GM21529 (cell line): Measurements from ENCODE around the gene CYP2U1.
"Not testable (repeated sequence)": the region's sequence is repeated elsewhere in the genome, so short reads cannot be mapped to it uniquely, and the experiment has no call there.

Experiments used
- ATAC-seq: cut with Tn5 transposase; IDR thresholded peaks from one replicate; pipeline ENCODE4 v1.9.1; 2021; ENCODE audit not compliant: unreplicated experiment

CYP2U1 gene

DNA sequence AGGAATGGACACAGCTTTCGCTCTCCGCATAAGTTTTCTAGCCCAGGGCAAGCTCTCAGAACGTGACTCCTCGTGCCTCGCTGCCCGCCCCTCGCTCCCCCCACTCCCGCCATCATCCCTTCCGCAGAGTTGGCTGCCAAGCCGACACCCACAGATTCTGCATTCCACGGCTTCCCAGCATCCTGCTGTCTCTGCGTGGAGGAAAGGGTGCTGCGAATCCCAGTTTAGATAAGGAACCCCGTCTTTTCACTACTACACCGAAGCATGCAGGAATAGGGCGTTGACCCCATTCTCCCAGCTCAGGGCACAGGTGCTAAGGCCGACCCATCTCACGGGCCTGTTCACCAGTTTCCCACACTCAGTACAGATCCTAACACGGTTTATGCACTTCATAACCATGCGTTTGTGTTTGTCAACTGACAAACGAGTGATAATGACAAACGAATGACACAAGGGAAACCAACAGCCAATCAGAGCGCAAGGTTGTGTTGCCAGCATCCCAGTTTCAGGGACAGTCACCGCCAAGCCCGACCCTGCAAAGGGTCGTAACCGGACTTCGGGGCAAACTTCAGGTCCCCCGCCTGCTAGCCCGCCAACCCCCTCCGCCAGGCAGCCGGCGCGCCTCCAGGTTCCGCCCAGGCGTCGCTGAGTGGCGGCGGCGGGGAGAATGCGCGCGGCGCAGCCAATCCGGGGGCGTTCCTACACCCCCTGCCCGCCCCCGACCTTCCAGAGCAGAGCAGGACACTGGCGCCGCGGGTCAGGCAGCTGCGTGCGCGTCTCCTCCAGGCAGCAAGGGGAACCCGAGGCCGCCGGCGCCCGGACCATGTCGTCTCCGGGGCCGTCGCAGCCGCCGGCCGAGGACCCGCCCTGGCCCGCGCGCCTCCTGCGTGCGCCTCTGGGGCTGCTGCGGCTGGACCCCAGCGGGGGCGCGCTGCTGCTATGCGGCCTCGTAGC is at the start of gene CYP2U1:
Gene CYP2U1, plus strand, starts transcription at position 729 of the 954 bp plus-strand sequence. Its CDS starts 95 bp downstream, at position 824.
- peak; percentile 97 for ATAC-seq

DNA sequence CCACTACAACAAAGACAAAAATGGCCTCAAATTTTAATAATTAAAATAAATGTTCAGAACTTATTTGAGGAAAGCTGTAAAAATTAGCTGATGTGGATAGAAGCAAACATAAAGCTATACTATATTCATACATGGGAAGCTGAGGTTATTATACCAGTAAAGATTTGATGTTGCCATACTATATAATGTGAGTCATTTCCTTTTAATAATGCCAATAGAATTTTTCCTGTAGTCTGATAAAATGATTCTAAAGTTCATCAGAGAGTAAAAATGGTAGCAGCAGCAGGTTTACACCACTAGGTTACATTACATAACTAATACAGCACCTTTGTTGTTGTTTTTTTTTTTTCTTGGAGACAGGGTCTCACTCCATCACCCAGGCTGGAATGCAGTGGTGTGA is 45.5 kb upstream of the CYP2U1 start:
- no peak for ATAC-seq

DNA sequence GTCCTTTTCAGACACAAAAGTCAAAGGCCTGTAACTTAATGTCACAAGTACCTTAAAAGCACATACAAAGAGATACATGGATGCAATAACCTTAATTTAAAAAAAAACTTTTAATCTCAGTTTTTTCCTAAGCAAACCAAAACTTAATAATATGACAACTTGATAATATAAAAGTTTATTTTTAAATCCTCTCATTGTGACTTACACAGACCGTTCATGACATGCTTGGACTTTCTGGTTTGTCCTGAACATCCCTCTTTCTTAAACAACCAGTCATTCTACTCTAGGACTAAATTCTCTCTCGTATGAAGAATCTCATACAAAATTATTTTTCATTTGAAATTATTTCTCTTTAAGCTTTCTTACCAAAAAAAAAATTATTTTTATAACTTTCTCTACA is 43.1 kb upstream of the CYP2U1 start:
- no peak for ATAC-seq

DNA sequence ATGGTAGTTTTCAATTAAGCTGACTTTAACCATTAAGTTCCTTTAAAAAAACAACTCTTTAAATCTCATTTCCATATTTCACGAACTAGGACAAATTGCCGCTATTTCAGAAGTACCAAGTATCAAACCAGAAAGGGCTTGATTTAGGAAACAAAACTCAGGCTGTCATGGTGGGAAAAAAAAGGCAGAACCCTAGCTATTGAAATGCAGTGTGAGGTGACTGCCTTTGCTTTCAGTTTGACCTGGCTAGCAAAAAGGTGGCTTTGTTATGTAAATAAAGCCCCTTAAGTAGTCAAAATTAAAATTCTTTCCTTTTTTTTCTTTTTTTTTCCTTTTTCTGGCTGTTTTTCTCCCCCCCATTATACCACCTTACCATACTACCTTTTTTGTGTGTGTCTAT is 40.6 kb upstream of the CYP2U1 start:
- no peak for ATAC-seq

GRCh38 chr4:107891299-107891698 is 40.0 kb upstream of the CYP2U1 start:
- no peak for ATAC-seq

DNA sequence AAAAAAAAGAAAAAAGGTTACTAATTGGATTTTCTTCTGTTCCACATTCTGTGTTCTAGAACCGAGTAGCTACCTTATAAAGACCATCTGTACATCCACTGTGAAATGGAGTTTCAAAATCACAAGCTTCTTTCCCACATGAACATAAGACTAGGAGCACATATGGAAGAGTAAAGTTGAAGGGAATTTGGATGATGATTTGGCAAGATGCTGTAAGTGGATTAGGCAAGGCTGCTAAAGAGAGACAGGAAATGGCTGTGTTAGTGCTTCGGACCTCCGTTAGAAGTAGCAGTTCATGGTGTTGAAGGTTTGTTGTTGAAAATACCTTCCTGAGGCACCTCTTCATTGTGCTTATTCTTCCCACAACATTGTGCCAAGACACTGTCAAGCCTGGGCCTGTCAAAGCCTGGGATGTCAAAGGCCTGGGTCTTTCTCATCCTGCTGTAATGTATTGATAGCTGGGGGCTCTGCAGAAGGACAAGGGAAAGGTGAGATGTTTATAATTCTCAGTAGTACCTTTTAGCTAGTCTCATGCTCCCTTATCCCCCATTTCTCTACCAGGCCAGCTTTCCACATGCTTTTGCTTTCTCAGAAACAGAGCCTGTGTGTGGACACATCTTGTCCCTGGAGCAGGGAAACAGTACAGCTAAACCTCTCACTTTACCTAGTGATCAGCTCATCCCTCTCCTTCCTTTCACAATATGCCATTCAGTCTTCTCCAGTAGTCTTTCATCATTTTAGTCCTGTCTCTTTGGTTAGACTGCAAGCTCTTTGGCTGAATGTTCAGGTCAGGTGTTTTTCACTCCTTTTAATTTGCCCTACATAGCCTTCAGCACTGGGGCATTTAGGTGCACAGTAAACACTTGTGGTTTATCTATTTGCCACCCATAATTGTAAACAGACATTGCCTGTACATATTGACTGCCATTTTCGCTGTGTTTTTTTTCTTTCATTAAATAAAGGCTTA is 37.9 kb upstream of the CYP2U1 start:
- no peak for ATAC-seq

- ATAC-seq, result no peak
Measured at GRCh38 chr4:107894138-107894603, 37.2 kb upstream of the CYP2U1 start.

- no peak for ATAC-seq
Measured at GRCh38 chr4:107896158-107896645, 35.1 kb upstream of the CYP2U1 start.

DNA sequence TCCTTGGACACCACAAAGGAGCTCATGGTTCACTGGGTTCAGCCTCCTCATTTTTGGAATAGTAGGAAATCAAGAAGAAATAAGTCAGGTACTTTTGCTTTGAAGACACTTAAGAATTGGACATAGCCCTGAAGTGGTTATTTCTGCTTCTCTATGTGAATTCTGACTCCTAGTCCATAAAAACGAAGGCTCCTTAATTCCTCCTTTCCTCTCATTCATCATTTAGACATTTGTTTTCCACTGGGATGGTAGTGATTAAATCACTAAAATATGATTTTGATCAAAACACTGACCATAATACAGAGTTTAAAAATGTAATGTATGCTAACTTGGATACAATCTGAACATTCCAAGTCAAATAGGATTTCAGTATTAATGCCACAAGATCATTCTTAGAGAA is 34.7 kb upstream of the CYP2U1 start:
- ATAC-seq, result no peak

- no peak for ATAC-seq
Measured at GRCh38 chr4:107897823-107898222, 33.5 kb upstream of the CYP2U1 start.

GRCh38 chr4:107900067-107900466 is 31.3 kb upstream of the CYP2U1 start:
- ATAC-seq, result no peak

- no peak for ATAC-seq
Measured at GRCh38 chr4:107900508-107900907, 30.8 kb upstream of the CYP2U1 start.

- ATAC-seq, result no peak
Measured at GRCh38 chr4:107901213-107901934, 30.0 kb upstream of the CYP2U1 start.

GRCh38 chr4:107902715-107903114 is 28.6 kb upstream of the CYP2U1 start:
- peak; percentile 73 for ATAC-seq

DNA sequence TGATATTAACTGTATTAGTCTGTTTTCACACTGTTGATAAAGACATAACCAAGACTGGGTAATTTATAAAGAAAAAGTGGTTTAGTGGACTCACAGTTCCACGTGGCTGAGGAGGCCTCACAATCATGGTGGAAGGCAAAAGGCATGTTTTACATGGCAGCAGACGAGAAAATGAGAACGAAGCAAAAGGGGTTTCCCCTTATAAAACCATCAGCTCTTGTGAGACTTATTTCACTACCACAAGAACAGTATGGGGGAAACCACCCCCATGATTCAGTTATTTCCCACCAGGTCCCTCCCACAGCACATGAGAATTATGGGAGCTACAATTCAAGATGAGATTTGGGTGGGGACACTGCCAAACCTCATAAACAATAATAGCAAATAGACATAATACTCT is 26.3 kb upstream of the CYP2U1 start:
- not testable (repeated sequence) for ATAC-seq

DNA sequence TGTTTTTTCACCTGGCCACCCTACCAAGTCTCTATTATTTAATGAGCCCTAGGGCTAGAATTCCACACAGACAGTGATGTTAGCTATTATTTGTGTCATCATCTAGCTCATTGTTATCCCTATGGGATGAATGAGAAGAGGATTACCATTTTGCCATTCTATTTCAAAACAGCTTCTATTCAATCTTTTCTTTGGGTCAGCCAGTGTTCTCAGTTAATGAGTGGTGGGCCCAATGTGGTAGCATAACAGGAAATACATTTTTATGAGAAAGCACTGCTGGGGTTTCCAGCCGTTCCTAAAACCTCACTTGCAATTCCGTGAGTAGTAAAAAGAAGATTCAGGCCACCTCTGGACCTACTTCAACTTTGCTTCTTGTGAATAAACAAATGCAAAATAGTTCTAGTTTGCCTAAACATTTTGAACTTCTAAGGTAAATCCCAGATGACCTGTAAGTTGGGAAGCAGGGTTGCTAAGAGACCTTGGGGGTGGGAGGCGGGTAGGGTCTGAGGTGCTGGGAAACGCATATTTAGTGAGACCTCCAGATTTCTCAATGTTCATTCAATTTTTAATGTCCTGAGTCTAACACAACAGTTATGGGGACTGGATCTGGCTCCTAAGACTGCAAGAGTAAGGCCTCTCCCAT is 24.8 kb upstream of the CYP2U1 start:
- ATAC-seq, result no peak

DNA sequence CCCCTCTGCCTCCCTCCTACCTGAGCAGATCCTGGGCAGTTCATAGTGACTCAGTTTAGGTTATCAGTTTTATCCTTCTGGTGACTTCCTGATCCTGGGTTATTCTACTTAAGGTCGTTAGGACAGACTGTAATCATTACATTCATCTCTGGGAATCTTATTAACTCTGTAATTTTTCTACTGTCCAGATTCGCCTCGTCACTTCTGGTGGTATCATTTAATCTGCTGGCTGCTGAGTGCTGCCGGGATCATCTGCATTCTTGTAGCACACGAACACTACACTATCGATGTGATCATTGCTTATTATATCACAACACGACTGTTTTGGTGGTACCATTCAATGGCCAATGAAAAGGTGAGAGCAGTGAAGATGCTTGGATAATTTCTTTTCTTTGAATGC is 23.0 kb upstream of the CYP2U1 start:
- ATAC-seq, result no peak

- ATAC-seq, result peak; percentile 98
Measured at GRCh38 chr4:107913283-107913899, 18.0 kb upstream of the CYP2U1 start.

DNA sequence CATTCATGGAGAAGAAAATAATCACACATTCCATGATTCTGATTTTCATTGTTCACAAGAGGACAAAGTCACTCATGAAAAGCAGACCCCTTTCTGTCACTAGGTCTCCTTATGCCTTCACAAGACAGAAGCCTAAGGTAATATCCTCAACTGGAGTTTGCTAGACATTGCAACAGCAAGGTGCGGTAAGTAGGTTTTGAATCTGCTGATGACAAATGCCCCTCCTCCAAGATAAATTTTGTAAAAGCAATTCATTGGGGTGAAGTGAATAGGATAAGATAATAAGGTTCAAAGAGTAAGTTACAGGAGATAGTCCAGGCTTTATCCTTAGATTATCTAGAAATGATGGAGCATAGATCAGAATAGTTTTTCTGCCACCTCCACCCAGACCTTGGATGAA is 16.1 kb upstream of the CYP2U1 start:
- ATAC-seq, result no peak

- no peak for ATAC-seq
Measured at GRCh38 chr4:107916623-107917022, 14.7 kb upstream of the CYP2U1 start.
